Spleen (tissue), 7 donors: ENCODE data around the gene HTR5A.

Source experiments
- POLR2A ChIP-seq, 3 donors: fragments of 450-650 bp; IDR thresholded peaks; one replicate each; pipeline ENCODE4 v1.5.1; 2017; ENCODE audit warnings: antibody characterized with exemption in 3 of 3, mild to moderate bottlenecking in 1 of 3
- POLR2AphosphoS5 ChIP-seq, 3 donors: sonication (generic); formaldehyde crosslinking; IDR thresholded peaks; one replicate each; pipeline ENCODE4 v1.5.1; 2017; ENCODE audit warnings: antibody characterized with exemption in 3 of 3
- TF ChIP-seq, protein P1 (sequence below), 11 experiments: fragments of 200-600 bp in 7 of 11; fragments of 450-650 bp in 4 of 11; sonication (generic) in 4 of 11; IDR thresholded peaks in 8 of 11; conservative IDR thresholded peaks in 3 of 11; 1 replicate in 7 of 11; 2 replicates in 4 of 11; pipeline versions ENCODE4 v1.4.0 to v1.8.0; 2016 to 2021; ENCODE audit warnings: antibody characterized with exemption in 11 of 11, inconsistent platforms in 4 of 11, mild to moderate bottlenecking in 1 of 11
- donor health status: DM: no; HTN: no; CAD: no; lungs with moderate emphysema.
- donor health status: DM: no; HTN: no; CAD: no.
- donor health status: DM: no; HTN: no; CAD: no.

DNA sequence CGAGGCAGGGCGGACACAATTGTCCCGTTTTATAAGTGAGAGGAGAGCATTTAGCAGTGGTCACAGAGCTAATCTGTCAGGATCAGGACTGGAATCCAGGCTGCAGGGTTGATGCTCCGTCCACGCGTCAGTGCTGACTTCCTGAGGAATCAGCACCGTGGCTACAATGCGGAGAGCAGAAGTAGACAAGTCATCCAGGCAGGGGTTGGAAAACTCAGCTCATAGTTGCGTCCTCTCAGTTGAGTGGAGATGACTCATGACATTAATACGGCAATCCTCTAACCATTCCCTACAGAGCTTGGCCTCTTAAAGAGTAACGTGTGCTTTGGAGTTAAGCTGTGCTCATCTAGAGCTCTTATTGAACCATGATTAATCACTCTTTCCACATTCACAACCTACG lies 17.1 kb upstream of the HTR5A start:
- TF ChIP-seq POLR2A (IDR thresholded peaks at IDR 0.05), result no peak
- TF ChIP-seq, protein P1, sequence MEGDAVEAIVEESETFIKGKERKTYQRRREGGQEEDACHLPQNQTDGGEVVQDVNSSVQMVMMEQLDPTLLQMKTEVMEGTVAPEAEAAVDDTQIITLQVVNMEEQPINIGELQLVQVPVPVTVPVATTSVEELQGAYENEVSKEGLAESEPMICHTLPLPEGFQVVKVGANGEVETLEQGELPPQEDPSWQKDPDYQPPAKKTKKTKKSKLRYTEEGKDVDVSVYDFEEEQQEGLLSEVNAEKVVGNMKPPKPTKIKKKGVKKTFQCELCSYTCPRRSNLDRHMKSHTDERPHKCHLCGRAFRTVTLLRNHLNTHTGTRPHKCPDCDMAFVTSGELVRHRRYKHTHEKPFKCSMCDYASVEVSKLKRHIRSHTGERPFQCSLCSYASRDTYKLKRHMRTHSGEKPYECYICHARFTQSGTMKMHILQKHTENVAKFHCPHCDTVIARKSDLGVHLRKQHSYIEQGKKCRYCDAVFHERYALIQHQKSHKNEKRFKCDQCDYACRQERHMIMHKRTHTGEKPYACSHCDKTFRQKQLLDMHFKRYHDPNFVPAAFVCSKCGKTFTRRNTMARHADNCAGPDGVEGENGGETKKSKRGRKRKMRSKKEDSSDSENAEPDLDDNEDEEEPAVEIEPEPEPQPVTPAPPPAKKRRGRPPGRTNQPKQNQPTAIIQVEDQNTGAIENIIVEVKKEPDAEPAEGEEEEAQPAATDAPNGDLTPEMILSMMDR (IDR thresholded peaks at IDR 0.05 in 8 of 11, conservative IDR thresholded peaks at IDR 0.05 in 3 of 11), result no peak
- TF ChIP-seq POLR2AphosphoS5 (IDR thresholded peaks at IDR 0.05), result no peak
